Smooth muscle cell (in vitro differentiated cells): ENCODE data around the gene EIF3F. TPM values are rescaled to one million over a fixed set of nuclear protein-coding genes. Genes with fewer than 3 reads are reported as not detected.
"Not testable (repeated sequence)": the region's sequence is repeated elsewhere in the genome, so short reads cannot be mapped to it uniquely, and the experiment has no call there.

ENCODE experiments used
- DNase-seq: peaks from one replicate; lab custom pipeline; 2025; ENCODE audit not compliant: unreplicated experiment; lab: John Stamatoyannopoulos, UW
- H2AFZ ChIP-seq: fragments of 200-600 bp; sonication (generic); 2 replicates; pipeline ENCODE4 v1.6.0; 2016; ENCODE audit warnings: antibody characterized with exemption, low read depth, mild to moderate bottlenecking
- H3F3A ChIP-seq: fragments of 200-600 bp; sonication (generic); 2 replicates; pipeline ENCODE4 v1.6.0; 2017; ENCODE audit warnings: antibody characterized with exemption, low read depth
- H3K27ac ChIP-seq: fragments of 200-600 bp; sonication (generic); 2 replicates; pipeline ENCODE4 v1.5.1; 2016; ENCODE audit warnings: low read depth, mild to moderate bottlenecking
- H3K27me3 ChIP-seq: fragments of 200-600 bp; sonication (generic); 2 replicates; pipeline ENCODE4 v1.6.1; 2016; ENCODE audit warnings: low read depth, mild to moderate bottlenecking
- H3K36me3 ChIP-seq: fragments of 200-600 bp; sonication (generic); 2 replicates; pipeline ENCODE4 v1.5.1; 2016; ENCODE audit warnings: low read depth
- H3K4me1 ChIP-seq: fragments of 200-600 bp; sonication (generic); 2 replicates; pipeline ENCODE4 v1.5.1; 2016; ENCODE audit warnings: low read depth
- H3K4me2 ChIP-seq: fragments of 200-600 bp; sonication (generic); 2 replicates; pipeline ENCODE4 v1.6.0; 2016; ENCODE audit warnings: mild to moderate bottlenecking
- H3K4me3 ChIP-seq: fragments of 200-600 bp; sonication (generic); 2 replicates; pipeline ENCODE4 v1.5.1; 2016; ENCODE audit warnings: mild to moderate bottlenecking
- H3K79me2 ChIP-seq: fragments of 200-600 bp; sonication (generic); 2 replicates; pipeline ENCODE4 v1.6.0; 2016; ENCODE audit warnings: low read depth, mild to moderate bottlenecking
- H3K9ac ChIP-seq: fragments of 200-600 bp; sonication (generic); 2 replicates; pipeline ENCODE4 v1.6.0; 2016; ENCODE audit warnings: low read depth
- H3K9me3 ChIP-seq: fragments of 200-600 bp; sonication (generic); replicated peaks from 2 replicates; pipeline ENCODE4 v1.5.1; 2016; ENCODE audit warnings: low read depth
- H4K20me1 ChIP-seq: fragments of 200-600 bp; sonication (generic); 2 replicates; pipeline ENCODE4 v1.6.0; 2016; ENCODE audit warnings: low read depth
- CTCF ChIP-seq: fragments of 200-600 bp; sonication (generic); IDR thresholded peaks from 2 replicates; pipeline ENCODE4 v1.5.1; 2017; ENCODE audit warnings: borderline replicate concordance, mild to moderate bottlenecking, antibody characterized with exemption; ENCODE audit not compliant: insufficient read depth, poor library complexity, severe bottlenecking
- WGBS: methylation state at CpG from one replicate; pipeline ENCODE4 v1.1.7; 2016; ENCODE audit warnings: low lambda C conversion rate; 5-methylcytosine and 5-hydroxymethylcytosine counted together
- polyA plus RNA-seq: library from polyadenylated mRNA; unstranded; fragments of >200 nt; fragmentation: Nextera tagmentation; extraction: Ambion mirVana; gene quantifications from 2 replicates; pipeline ENCODE4 v1.2.1, GENCODE V29; 2016
- total RNA-seq: library from RNA; depleted of rRNA; stranded (reverse); fragments of >200 nt; gene quantifications from 2 replicates; pipeline ENCODE4 v1.2.3, GENCODE V29; 2014

The EIF3F gene
- total and polyA plus RNA-seq, 2 experiments from 2014 or later: 148 to 199 TPM

DNA sequence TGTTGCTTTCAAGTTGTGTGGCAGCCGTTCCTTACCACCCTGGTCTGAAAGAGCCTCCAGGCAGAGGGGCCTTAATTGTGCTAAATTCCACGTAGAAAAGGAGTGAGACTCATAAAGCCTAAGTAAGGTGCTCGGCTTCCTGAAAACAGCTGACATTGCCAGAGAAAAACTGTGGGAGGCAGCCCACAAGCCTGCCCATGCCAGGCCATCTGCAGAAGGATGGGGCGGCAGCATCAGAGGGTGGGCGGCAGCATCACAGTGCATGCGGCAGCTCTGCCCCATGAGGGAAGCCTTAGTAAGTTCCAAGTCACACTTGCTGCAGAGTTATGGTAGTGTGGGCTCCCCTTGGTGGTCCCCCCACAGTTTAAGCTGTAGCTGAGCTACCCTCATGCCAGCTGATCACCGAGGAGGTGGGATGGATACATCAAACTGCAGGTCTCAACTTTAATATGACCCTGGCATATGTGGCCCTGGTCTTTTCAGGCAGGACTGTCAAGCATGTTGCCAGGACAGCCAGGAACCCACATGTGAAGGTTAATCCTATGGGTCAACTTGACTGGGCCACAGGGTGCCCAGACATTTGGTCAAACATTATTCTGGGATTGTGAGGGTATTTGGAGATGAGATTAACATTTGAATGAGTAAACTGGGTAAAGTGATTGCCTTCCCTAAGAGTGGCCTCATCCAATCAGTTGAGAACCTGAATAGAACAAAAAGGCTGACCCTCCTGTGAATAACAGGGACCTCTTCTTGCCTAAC is 3.1 kb upstream of the EIF3F start:
- no peak overlapping the region for H3K4me3 ChIP-seq
- peaks cover 6% of the 10 kb centered on the region for H4K20me1 ChIP-seq
- no peaks in the 10 kb centered on the region for H3F3A ChIP-seq
- H3K9ac ChIP-seq: no peak overlapping the region
- DNase-seq: no peak
- no peak overlapping the region for H3K27ac ChIP-seq
- no peak overlapping the region for H2AFZ ChIP-seq
- no peaks in the 10 kb centered on the region for H3K9me3 ChIP-seq
- H3K27me3 ChIP-seq: no peaks in the 10 kb centered on the region
- H3K36me3 ChIP-seq: no peaks in the 10 kb centered on the region
- H3K4me1 ChIP-seq: peaks cover 11% of the 10 kb centered on the region
- no peak for TF ChIP-seq CTCF
- WGBS: 77% methylated on average over 7 of the region's 7 CpGs
- no peak overlapping the region for H3K4me2 ChIP-seq
- peaks cover 19% of the 10 kb centered on the region for H3K79me2 ChIP-seq

DNA sequence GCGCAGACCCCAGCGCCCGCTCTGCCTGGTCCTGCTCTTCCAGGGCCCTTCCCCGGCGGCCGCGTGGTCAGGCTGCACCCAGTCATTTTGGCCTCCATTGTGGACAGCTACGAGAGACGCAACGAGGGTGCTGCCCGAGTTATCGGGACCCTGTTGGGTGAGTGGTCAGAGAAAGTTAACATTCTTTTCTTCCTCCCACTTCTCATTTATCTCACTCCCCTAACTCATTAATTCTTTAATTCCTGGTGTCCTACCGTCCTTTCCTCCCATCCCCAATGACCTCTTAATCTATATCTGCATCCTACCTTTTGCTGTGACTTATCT is 385 bp downstream of the EIF3F start:
- H3K4me2 ChIP-seq: peak overlapping the region; percentile 100
- peak overlapping the region; percentile 95 for H3K9ac ChIP-seq
- H4K20me1 ChIP-seq: peaks cover 33% of the 10 kb centered on the region
- peak overlapping the region; percentile 18 for H2AFZ ChIP-seq
- H3K9me3 ChIP-seq, DNase-seq, H3F3A ChIP-seq, H3K27me3 ChIP-seq, H3K36me3 ChIP-seq, H3K27ac ChIP-seq: not testable (repeated sequence)
- WGBS: 0% methylated on average over 13 of the region's 13 CpGs
- peaks cover 34% of the 10 kb centered on the region for H3K79me2 ChIP-seq
- H3K4me3 ChIP-seq: peak overlapping the region; percentile 95
- peaks cover 11% of the 10 kb centered on the region for H3K4me1 ChIP-seq

DNA sequence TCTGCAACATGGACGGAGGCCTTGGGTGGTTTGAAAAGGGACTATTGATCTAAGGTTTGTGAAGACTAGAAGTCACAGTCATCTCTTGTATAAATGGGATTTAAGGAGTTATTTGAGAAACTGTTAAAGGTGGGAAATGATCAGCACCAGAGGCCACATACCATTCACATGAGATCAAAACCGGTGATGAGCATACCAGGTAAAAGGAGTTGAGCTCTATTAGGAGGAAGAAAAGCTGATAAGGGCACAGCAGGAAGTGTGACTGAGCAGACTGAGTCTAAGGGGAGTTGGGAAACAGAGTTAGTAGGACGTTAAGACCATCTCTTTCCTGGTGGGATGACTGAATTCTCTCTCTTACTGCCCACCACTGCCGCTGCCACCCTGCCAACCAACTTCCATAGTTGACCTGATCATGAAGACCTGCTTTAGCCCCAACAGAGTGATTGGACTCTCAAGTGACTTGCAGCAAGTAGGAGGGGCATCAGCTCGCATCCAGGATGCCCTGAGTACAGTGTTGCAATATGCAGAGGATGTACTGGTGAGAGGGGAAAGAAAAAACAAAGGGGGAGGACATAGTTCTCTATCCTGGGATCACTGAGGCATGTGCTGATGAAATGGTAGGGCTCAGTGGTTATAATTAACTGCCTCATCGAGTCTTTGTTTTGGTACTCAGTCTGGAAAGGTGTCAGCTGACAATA is 7.6 kb downstream of the EIF3F start:
- Histone ChIP-seq H3K9me3 (no peaks in the 10 kb centered on the region), H4K20me1 (peaks cover 23% of the 10 kb centered on the region), H3K4me2 (no peak overlapping the region), H3K27ac (no peak overlapping the region), H3K36me3 (peaks cover 26% of the 10 kb centered on the region), H3K79me2 (peaks cover 8% of the 10 kb centered on the region), H3K27me3 (no peaks in the 10 kb centered on the region), H2AFZ (no peak overlapping the region), H3K9ac (no peak overlapping the region), H3K4me1 (no peaks in the 10 kb centered on the region), H3K4me3 (no peak overlapping the region), H3F3A (peaks cover 14% of the 10 kb centered on the region)
- WGBS: 83% methylated on average over 6 of the region's 6 CpGs
- no peak for DNase-seq
- no peak for TF ChIP-seq CTCF

GRCh38 chr11:7999795-8000194 is 12.7 kb downstream of the EIF3F start:
- no peak overlapping the region for H3K4me2 ChIP-seq
- 97% methylated on average over 10 of the region's 10 CpGs for WGBS

More at GRCh38 chr11:7999795-8000194, 12.7 kb downstream of the EIF3F start:
- Histone ChIP-seq H2AFZ (no peak overlapping the region), H3K36me3 (peaks cover 26% of the 10 kb centered on the region), H3K79me2 (no peaks in the 10 kb centered on the region), H3K9me3 (no peaks in the 10 kb centered on the region), H3K4me3 (no peak overlapping the region), H4K20me1 (no peaks in the 10 kb centered on the region), H3K4me1 (no peaks in the 10 kb centered on the region), H3F3A (peaks cover 14% of the 10 kb centered on the region), H3K27ac (no peak overlapping the region), H3K27me3 (no peaks in the 10 kb centered on the region), H3K9ac (no peak overlapping the region)
- DNase-seq: no peak
- TF ChIP-seq CTCF: no peak
